Endodermal cell (in vitro differentiated cells): Measurements from ENCODE around the gene EML5. TPM values are rescaled to one million over a fixed set of nuclear protein-coding genes. Genes with fewer than 3 reads are reported as not detected.
A peak's percentile ranks its signal among the peaks of the same experiment; 100 is the strongest.

Experiments used
- DNase-seq: peaks from one replicate; pipeline ENCODE4 v3.0.0-alpha.2; 2017
- H3K27ac ChIP-seq: 2 replicates; pipeline ENCODE4 v1.5.1; 2013; ENCODE audit warnings: mild to moderate bottlenecking, low read depth, low read length, moderate library complexity
- H3K27me3 ChIP-seq: 2 replicates; pipeline ENCODE4 v1.6.1; 2013; ENCODE audit warnings: mild to moderate bottlenecking, low read length, moderate library complexity; ENCODE audit not compliant: insufficient read depth, control insufficient read depth, poor library complexity, severe bottlenecking
- H3K36me3 ChIP-seq: 2 replicates; pipeline ENCODE4 v1.7.0; 2013; ENCODE audit warnings: mild to moderate bottlenecking, low read length, moderate library complexity; ENCODE audit not compliant: control insufficient read depth, insufficient read depth
- H3K4me1 ChIP-seq: one replicate; pipeline ENCODE4 v1.7.0; 2013; ENCODE audit warnings: low read length; ENCODE audit not compliant: control insufficient read depth, insufficient read depth
- H3K4me3 ChIP-seq: 2 replicates; pipeline ENCODE4 v1.5.1; 2013; ENCODE audit warnings: mild to moderate bottlenecking, low read length, moderate library complexity
- H3K9ac ChIP-seq: 2 replicates; pipeline ENCODE4 v1.6.1; 2013; ENCODE audit warnings: mild to moderate bottlenecking, low read length, moderate library complexity; ENCODE audit not compliant: poor library complexity, severe bottlenecking; ENCODE audit errors: extremely low read depth
- H3K9me3 ChIP-seq: 2 replicates; pipeline ENCODE4 v1.6.1; 2013; ENCODE audit warnings: mild to moderate bottlenecking, low read length, moderate library complexity; ENCODE audit not compliant: control insufficient read depth
- H3K27ac Mint-ChIP-seq: 2 replicates; pipeline ENCODE4 v1.8.0; 2020; ENCODE audit warnings: mixed read lengths
- H3K27me3 Mint-ChIP-seq: 2 replicates; pipeline ENCODE4 v1.8.0; 2021; ENCODE audit warnings: mild to moderate bottlenecking, mixed read lengths; ENCODE audit not compliant: insufficient read depth
- H3K36me3 Mint-ChIP-seq: 2 replicates; pipeline ENCODE4 v1.8.0; 2020; ENCODE audit warnings: low read depth, mixed read lengths
- H3K4me1 Mint-ChIP-seq: 2 replicates; pipeline ENCODE4 v1.8.0; 2020; ENCODE audit warnings: mixed read lengths
- H3K4me3 Mint-ChIP-seq: 2 replicates; pipeline ENCODE4 v1.8.0; 2020; ENCODE audit warnings: mild to moderate bottlenecking, moderate library complexity, mixed read lengths
- H3K9me3 Mint-ChIP-seq: 2 replicates; pipeline ENCODE4 v1.8.0; 2020; ENCODE audit warnings: mild to moderate bottlenecking, mixed read lengths
- WGBS, 2 experiments: methylation state at CpG; one replicate each; pipeline versions ENCODE4 v1.1.5 to v1.1.7; 2013; ENCODE audit warnings: missing lambda C conversion rate in 2 of 2, mixed read lengths in 1 of 2; ENCODE audit not compliant: insufficient coverage in 1 of 2, insufficient read length in 1 of 2; 5-methylcytosine and 5-hydroxymethylcytosine counted together
- total RNA-seq, 2 donors: library from RNA; stranded (reverse); fragmentation: NEBNext Ultra II Directional in 1 of 2; extraction: Animal tissue kit (Norgen Biotek cat#: 25700) in 1 of 2; gene quantifications; 2 replicates in 1 of 2; 3 replicates in 1 of 2; pipeline ENCODE4 v1.2.1, GENCODE V29; 2021
- TF ChIP-seq, protein P1 (sequence below): fragments of 200-600 bp; sonication (generic); conservative IDR thresholded peaks from 2 replicates; pipeline ENCODE4 v1.5.0; 2021; ENCODE audit warnings: antibody characterized with exemption, mild to moderate bottlenecking

The EML5 gene
- total RNA-seq, 2 donors from 2014 or later, result 1.7 to 2.3 TPM

DNA sequence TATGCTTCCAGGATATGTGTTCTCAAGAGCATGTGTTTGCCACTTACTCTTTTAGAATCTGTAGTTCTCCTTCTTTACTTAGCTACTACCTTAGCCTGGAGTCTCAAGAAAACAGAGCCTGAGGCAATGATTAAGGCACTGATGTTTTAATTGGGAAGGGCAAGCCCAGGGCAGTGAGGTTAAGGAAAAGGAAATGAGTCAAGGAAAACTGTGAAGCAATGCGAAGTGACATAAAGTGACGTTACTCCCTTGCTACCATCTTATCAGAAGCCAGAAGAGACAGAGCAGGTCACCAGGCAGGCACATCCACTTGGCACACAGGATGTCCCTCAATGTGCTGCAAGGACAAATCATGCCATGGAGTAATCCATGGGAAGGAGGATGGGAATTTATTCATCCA, 11.3 kb upstream of the EML5 start:
- no peak overlapping the region for H3K9ac ChIP-seq
- Mint-ChIP-seq H3K9me3 (peaks cover 28% of the 10 kb centered on the region), H3K36me3 (no peaks in the 10 kb centered on the region), H3K27ac (no peak overlapping the region), H3K4me1 (no peaks in the 10 kb centered on the region), H3K4me3 (no peak overlapping the region), H3K27me3 (peaks cover 12% of the 10 kb centered on the region)
- H3K4me1 ChIP-seq, result no peaks in the 10 kb centered on the region
- no peak for DNase-seq
- no peak overlapping the region for H3K4me3 ChIP-seq
- peaks cover 10% of the 10 kb centered on the region for H3K9me3 ChIP-seq
- H3K36me3 ChIP-seq, result no peaks in the 10 kb centered on the region
- TF ChIP-seq, protein P1, sequence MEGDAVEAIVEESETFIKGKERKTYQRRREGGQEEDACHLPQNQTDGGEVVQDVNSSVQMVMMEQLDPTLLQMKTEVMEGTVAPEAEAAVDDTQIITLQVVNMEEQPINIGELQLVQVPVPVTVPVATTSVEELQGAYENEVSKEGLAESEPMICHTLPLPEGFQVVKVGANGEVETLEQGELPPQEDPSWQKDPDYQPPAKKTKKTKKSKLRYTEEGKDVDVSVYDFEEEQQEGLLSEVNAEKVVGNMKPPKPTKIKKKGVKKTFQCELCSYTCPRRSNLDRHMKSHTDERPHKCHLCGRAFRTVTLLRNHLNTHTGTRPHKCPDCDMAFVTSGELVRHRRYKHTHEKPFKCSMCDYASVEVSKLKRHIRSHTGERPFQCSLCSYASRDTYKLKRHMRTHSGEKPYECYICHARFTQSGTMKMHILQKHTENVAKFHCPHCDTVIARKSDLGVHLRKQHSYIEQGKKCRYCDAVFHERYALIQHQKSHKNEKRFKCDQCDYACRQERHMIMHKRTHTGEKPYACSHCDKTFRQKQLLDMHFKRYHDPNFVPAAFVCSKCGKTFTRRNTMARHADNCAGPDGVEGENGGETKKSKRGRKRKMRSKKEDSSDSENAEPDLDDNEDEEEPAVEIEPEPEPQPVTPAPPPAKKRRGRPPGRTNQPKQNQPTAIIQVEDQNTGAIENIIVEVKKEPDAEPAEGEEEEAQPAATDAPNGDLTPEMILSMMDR, result no peak
- H3K27ac ChIP-seq, result no peak overlapping the region
- H3K27me3 ChIP-seq, result no peaks in the 10 kb centered on the region
- 92 to 96% methylated on average over 2 of the region's 2 CpGs for WGBS, 2 experiments

DNA sequence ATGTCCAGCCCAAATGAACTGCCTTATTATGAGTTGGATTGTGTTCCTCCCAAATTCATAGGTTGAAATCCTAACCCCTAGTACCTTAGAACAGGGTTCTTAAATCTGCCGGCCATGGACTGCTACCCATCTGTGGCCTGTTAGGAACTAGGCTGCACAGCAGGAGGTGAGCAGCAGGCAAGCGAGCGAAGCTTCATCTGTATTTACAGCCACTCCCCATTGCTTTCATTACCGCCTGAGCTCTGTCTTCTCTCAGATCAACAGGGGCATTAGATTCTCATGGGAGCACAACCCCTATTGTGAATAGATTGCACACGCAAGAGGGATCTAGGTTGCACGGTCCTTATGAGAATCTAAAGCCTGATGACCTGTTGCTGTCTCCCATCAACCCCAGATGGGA, 9.8 kb upstream of the EML5 start:
- Mint-ChIP-seq H3K27me3 (peaks cover 16% of the 10 kb centered on the region), H3K4me1 (no peaks in the 10 kb centered on the region), H3K4me3 (no peak overlapping the region), H3K9me3 (peaks cover 17% of the 10 kb centered on the region), H3K36me3 (no peaks in the 10 kb centered on the region), H3K27ac (no peak overlapping the region)
- Histone ChIP-seq H3K27ac (no peak overlapping the region), H3K27me3 (no peaks in the 10 kb centered on the region), H3K36me3 (no peaks in the 10 kb centered on the region), H3K9me3 (peaks cover 10% of the 10 kb centered on the region), H3K9ac (no peak overlapping the region), H3K4me3 (no peak overlapping the region), H3K4me1 (no peaks in the 10 kb centered on the region)
- DNase-seq, result peak; percentile 53
- TF ChIP-seq, protein P1, result no peak
- WGBS, 2 experiments, result 58 to 68% methylated on average over 3 to 6 of the region's 6 CpGs

DNA sequence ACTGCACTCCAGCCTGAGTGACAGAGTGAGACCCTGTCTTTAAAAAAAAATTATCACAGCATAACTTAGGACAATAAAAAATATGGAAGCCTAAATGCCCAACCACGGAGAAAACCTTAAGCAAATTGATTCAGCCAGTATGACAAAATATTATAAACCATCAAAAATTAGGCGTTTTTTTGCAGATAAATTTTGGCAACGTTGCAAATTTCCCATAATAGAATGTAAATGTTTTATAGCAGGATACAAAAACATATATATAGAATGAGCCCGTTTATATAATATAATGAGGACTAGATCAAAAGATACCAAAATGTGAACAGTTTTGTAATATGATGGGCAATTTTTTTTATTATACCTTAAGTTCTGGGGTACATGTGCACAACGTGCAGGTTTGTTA, 6.8 kb upstream of the EML5 start:
- Histone ChIP-seq H3K9ac (no peak overlapping the region), H3K4me3 (no peak overlapping the region), H3K27ac (no peak overlapping the region), H3K4me1 (no peaks in the 10 kb centered on the region), H3K9me3 (peaks cover 6% of the 10 kb centered on the region), H3K36me3 (no peaks in the 10 kb centered on the region), H3K27me3 (no peaks in the 10 kb centered on the region)
- H3K36me3 Mint-ChIP-seq, result no peaks in the 10 kb centered on the region
- peaks cover 20% of the 10 kb centered on the region for H3K27me3 Mint-ChIP-seq
- 94% methylated on average over 2 of the region's 5 CpGs; no CpG with 5 or more reads in 1 of the 2 experiments for WGBS, 2 experiments
- DNase-seq, result no peak
- H3K9me3 Mint-ChIP-seq, result peaks cover 10% of the 10 kb centered on the region
- H3K4me1 Mint-ChIP-seq, result no peaks in the 10 kb centered on the region
- no peak overlapping the region for H3K27ac Mint-ChIP-seq
- H3K4me3 Mint-ChIP-seq, result no peak overlapping the region
- TF ChIP-seq, protein P1, result no peak
